HG03354 (cell line): ENCODE measurements around the gene VTI1A.
"Not testable (repeated sequence)": the region's sequence is repeated elsewhere in the genome, so short reads cannot be mapped to it uniquely, and the experiment has no call there.

ENCODE experiments used
- ATAC-seq: cut with Tn5 transposase; IDR thresholded peaks from one replicate; pipeline ENCODE4 v1.9.1; 2021; ENCODE audit warnings: mild to moderate bottlenecking; ENCODE audit not compliant: unreplicated experiment, poor library complexity, severe bottlenecking

VTI1A gene

DNA sequence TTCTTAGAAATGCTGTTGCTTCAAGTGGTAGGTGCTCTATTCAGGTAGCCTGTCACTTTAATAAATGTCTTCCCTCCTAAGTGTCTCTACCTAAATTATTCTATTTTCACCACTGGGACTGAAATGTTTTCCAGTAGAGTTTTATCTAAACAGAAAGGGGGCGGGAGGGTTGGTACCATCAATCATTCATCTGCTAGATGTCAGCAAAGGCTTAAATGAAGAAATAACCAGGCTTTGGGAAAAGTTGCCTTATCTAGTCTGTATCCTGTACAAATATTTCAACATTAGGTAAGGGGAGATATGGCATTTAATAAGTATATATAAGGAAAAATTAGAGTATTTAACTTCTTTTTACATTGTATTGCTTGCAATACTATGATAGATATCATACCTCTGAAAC lies 51.8 kb downstream of the VTI1A start:
- no peak for ATAC-seq

DNA sequence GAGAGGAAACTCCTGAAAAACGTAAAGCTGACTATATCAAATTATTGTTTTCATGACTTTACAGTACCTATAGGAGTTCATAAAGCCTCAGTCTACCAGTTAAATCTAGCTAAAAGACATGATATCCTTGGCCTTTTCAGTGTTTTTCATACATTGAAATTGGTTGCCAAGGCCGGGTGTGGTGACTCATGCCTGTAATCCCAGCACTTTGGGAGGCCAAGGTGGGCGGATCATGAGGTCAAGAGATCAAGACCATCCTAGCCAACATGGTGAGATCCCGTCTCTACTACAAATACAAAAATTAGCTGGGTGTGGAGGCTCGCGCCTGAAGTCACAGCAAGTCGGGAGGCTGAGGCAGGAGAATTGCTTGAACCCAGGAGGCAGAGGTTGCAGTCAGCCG lies 53.0 kb downstream of the VTI1A start:
- not testable (repeated sequence) for ATAC-seq

DNA sequence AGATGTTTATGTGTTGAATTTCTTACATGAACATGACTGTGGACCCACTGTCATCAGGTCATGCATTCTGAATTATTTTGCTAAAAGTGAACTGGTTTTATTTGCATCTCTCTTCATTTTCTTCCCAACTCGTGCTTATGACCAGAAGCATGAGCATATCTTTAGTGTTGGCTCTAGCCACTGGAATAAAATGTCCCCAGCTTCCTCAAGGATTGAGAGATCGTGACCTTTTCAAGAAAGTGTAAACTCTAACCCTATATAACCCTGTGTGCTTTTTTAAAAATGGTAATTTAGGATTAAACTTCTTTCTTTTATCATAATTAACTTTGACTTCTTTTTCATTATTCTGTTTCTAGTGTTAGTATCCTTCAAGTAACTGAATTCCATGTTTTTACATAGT lies 55.5 kb downstream of the VTI1A start:
- ATAC-seq = no peak

DNA sequence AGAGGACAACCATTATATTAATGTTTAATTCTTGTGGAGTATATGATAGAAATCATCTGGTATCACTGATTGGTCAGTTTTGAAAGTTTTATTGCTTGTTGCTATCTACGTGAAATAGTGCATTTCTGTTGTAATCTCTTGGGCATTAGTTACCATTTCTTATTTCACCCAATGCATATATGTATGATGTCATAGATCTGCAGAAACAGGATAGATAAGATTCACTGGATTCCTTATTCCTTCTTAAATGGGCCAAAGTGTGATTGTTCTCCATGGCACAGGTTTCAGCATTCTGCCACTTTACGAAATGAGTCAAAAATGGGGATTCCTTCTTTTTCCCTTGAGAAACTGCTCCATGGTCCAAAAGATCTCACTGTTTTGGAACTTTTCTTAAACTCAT lies 56.6 kb downstream of the VTI1A start:
- no peak for ATAC-seq

DNA sequence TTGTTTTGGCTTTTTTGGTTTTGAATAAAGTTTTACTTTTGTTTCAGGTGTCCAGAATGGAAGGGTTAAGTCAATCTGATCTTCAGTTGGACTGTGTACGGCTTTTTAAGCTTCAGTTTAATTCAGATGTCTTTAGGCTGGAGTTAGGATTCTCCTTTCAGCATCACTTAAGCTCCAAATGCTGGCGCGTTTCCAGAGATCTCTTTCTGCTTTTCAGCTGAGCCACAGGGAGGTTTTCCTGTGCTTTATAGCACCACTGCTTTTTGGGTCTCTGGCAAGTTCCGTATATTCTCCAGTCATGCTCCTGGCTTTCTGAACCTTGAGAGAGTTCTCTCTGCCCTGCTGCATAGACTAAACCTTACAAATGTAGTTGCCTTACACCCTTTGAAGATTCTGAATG lies 60.0 kb downstream of the VTI1A start:
- ATAC-seq = no peak

DNA sequence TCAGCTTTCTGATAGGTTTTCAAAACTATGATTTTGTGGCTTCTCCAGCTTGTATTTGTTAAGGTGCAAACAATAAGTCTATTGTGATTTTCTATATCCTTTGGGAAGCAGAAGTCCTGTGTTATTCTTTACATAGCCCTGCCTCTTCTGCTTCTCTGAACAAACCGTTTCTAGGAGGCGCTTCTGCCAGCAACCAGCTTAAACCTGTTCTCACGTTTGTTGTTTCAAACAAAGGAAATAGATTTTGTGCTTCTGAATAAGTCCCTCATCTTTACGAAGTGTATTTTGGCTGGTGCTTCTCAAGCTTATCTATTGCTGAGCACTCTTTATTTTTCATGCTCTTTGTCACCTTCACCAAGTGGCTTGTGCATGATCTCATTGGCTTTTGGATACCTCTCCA lies 61.0 kb downstream of the VTI1A start:
- no peak for ATAC-seq

DNA sequence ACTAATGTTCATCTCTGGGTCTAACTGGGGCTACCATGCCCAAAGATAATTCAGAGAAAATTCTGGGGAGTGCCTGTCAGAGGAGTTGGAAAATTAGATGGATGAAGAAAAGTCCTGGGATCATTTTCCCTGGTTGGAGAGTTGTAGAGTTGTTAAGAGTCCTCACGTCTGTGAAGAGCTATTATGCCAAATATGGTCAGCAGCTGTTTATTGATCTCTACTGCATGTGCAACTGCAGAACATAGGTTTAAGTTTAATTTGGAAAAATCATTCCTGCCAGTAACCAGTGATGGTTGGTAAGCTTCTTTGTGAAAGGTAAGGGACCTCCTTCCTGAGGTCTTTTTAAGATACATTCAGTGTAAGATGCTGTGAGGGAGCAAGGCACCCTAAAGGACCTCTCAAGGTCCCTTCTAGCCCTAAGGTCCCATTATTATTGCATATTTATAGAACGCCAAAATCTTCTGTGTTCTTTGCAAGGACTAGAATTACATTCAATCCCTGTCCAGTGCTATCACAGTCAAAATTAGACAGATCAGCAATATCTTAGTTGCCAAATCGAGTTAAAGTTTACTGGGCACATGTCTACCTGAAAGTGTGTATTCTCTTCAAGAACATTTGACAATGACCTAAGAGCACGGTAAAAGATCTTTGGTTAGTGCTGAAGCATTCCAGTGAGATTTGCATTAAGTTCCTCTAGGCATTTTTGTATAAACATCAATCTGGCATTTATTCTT lies 62.7 kb downstream of the VTI1A start:
- ATAC-seq = no peak

DNA sequence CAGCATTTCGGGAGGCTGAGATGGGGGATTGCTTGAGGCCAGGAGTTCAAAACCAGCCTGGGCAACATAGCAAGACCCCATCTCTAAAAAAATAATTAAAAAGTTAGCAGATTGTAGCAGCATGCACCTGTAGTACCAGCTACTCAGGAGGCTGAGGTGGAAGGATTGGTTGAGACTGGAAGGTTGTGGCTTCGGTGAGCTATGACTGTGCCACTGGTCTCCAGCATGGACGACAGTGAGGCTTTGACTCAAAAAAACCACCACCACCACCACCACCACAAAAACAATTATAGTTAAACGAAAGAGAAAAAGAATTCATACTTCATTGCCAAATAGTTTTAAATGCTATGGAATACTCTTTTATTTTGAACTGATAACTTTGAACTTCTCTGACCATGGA lies 63.4 kb downstream of the VTI1A start:
- no peak for ATAC-seq

DNA sequence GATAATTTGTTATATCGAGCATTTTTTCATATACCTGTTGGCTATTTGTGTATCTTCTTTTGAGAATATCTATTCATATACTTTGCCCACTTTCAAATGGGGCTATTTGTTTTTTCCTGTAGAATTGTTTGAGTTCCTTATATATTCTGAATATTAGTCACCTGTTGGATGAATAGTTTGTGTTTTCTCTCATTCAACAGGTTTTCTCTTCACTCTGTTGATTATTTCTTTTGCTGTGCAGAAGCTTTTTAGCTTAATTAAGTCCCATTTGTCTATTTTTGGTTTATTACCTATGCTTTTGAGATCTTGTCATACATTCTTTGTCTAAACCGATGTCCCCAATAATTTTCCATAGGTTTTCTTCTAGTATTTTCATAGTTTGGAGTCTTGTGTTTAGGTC lies 65.3 kb downstream of the VTI1A start:
- ATAC-seq = no peak

DNA sequence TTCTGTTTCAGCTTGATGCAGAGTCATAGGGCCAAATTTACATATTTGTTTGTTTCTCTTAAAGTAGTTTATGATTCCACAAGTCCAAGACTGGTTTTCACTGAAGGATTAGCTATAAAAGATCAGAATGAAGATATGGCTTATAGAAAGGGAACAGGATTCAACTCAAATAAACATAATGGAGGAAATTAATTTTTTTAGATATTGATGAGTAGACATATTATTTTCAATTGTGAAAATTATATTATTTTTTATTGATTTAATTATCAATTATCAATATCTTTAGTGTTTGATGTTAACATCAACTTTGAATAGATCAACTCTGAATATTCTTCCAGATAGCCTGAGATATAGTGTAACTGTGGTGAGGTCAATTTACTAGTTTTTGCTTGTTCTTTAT lies 68.1 kb downstream of the VTI1A start:
- ATAC-seq = no peak

DNA sequence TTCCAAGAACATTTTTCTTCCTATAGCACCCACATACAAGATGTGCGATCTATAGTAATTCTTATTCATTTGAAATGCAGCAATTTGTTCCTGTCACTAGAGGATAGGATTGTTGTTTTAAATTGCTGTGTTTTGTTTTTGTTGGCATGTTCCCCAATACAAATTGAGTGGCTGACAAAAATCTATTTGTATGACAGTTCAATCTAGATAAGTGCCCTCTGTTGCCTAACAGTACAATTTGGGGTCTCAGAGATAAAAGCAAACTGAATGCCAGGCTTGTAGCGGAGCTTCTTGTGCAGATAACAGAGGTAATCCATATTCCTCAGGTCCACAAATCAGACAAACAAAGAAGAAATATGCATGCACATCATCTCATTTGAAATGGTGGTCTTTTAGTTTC lies 68.8 kb downstream of the VTI1A start:
- ATAC-seq = no peak

DNA sequence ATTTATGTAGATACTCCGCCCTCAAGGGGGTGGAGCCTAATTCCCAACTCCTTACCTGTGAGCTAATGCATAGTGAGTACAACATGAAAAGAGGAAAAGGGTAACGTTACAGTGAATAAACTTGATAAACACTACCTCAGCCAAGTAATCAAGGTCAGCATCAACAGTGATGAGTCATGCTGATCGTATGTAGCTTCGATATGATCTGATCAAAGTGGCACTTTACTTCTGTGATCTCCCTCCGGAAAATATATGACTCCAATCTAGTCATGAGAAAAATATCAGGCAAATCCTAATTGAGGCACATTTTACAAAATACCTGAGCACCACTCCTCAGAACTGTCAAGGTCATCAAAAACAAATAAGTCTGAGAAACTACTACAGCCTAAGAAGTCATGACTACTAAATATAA lies 70.4 kb downstream of the VTI1A start:
- ATAC-seq = no peak

DNA sequence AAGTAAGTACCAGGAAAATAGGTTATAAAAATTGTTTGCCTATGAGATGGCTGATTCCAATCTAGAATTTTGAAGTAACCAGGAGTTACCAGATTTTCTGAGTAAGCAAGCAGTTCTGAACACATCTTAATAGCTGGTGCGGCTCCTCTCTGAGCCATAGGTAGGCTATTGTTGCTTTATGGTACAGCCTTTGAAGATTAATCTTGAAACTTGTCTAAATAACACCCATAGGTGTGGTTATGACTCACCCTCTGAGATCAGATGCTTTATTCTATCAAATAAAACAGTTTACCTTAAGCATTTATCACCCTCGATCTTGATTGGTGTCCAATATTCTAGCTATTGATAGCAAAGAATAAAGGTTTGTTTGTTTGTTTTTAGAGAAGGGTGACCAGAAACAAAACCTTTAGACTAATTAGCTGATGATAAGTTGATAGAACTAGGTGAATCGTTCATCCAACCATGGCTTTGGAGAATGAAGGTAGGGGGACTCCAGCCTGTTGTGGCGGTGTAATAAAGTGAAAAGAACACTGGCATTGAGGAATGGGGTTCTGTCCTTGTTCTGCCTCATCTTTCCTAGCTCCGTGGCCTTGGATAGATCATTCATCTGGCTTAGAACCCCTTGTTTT lies 72.2 kb downstream of the VTI1A start:
- ATAC-seq = peak; percentile 83

DNA sequence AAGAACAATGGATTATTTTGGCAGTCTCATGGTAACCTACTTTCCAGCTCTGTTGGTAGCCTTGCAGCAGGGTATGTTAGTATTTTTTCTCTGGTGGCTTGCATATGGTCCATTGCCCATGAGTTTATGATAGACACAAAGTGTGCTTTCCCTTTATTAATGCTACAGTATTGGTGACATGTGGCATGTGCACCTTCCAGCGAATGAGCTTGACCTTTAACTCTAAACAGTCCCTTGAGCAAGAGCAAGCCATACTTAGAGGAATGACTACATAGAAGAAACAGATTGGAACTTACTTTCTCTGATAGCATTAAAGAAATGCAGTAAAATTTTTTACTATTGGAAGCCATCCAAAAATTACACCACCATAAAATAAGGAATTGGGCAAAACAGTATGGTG lies 73.9 kb downstream of the VTI1A start:
- ATAC-seq = no peak

DNA sequence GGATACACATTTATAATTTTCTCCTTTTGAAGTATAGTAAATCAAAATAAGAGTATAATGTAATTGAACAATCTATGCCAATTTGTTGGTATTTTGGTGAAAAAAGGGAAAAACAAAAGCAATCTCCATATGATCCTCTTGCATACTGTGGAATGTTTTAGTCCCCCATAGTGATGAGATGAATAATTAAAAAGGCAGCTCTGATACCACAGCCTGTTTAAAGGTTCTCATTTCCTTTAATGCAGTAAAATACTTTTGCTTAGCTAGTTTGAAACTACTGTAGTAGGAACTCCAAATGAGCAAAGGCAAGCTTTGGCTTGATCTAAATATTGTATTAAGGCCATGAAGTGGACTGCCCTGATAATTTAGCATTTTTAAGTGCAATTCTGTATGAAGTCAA lies 77.6 kb downstream of the VTI1A start:
- no peak for ATAC-seq

DNA sequence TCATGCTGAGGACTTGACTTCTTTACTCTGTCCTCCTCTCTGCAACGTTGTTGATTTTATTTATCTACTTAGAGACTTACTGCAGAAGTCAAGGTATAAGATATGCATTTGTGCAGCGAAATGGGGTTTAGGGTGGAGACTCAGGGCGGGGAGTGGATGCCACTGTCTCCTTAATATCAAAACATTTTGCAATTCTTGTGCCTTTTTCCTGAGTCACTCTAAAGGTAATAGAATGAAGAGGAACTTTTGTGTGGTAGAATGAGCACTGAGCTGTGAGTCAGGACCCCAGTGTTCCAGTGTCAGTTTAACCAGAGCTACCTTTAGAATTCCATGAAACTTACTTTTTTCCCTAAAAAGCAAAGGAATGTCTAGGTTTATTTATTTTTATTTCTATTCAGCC lies 78.2 kb downstream of the VTI1A start:
- no peak for ATAC-seq

DNA sequence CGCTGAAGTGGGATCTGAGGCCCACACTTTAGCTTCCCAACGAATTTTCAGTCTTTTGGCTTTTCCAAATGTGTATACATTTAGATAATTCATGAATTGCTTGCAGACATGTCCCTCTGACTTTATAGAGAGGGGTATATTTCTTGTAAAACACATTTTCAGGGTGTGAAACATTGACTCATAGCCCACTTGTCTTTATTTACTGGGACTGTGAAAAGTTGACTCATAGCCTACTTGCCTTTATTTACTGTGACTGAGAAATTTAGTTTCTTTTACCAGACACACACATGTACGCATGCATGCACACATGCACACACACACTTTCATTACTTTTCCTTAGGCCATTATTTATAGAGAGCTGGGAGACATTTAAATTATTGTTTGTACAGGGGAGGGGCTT lies 79.1 kb downstream of the VTI1A start:
- peak; percentile 81 for ATAC-seq

DNA sequence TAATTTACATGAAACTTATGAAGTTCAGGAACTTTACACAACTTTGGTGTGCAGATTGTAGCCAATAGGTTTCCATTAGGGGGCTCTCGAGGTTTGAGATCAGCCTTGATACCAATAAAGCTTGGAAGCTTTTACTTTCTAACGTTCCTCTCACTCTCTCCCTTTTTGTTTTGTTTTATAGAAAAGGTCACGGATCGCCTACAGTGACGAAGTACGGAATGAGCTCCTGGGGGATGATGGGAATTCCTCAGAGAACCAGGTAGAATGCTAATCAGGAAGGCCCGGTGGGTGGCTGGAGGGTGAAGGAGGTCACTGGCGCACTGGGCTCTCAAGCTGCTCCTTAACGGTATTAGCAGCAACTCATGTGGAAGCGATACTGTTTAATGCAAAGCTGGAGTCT lies 79.9 kb downstream of the VTI1A start:
- no peak for ATAC-seq

DNA sequence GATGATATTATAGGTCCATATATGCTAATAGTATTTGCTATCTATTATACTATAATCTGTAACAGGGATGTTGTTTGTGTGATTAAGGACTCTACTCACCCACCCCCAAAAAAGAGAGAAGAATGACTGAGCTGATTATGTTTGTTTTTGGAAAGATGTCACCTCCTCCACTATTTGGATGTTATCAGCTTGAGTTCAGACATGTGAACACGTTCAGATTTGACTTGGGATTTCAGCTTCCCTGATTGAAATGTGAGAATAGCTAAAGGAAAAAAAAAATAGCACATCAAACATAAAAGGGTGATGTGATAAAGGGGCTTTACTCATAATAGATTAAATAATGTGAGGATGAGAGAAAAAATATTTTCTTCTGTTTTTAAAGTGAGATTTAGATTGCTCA lies 81.2 kb downstream of the VTI1A start:
- no peak for ATAC-seq

DNA sequence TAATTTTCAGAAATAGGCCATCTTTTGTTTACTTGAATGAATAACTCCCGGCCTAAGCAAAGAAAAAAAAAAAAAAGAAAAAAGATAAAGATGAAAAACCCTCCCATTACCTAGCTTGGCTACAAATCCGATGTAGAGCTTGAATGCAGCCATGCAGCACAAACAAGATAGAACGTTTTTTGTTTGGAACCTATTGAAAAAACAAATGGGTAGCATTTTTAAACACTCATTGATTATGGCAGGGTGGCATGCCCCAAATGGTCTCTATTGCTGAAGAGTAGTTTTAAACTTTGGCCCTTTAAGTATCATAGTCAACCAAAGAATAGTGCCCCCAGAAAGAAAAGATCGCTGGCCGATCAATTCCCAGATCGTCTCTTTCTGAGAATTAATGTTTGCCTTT lies 84.4 kb downstream of the VTI1A start:
- no peak for ATAC-seq

DNA sequence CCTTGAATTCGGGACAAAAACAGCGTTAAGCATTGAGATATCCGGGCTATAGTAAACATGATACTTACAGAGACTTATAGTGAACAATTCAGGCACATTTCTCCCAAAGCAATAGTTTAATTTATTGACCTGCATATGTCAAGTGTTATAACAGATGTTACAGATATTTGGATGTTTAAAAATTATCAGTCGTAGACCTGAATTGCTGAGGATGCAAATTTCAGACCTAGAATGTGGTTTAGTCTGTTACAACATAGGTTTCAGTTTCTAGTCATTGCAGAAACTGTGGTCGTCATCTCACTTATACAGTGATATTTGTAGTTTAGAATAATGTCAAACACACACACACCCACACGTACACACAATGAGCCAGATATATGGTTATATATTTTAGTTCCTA lies 85.2 kb downstream of the VTI1A start:
- ATAC-seq = peak; percentile 99

DNA sequence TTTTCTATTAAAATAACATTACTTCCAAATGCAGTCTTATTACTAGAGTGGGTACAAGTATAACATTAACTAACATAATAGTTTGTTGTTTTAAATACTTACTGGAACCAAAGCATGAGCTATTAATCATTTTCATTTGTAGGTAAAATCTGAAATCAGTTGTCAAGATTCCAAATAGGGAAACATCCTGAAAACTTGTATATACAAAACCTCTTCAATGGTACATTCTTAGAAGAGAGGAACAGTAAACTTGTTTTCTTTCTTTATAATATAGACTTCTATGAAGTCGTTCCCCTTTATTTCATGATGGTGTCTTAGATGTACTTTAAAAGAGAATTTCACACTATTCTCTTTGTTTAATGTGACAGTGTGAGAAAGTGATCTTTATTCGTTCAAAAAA lies 85.9 kb downstream of the VTI1A start:
- no peak for ATAC-seq
